Glutamatergic neuron (in vitro differentiated cells): ENCODE data around the gene ZNF134. TPM values are rescaled to one million over a fixed set of nuclear protein-coding genes. Genes with fewer than 3 reads are reported as not detected.

Source experiments
- DNase-seq: peaks from one replicate; pipeline ENCODE4 v3.0.0; 2022
- H3K27ac Mint-ChIP-seq: one replicate; pipeline ENCODE4 v1.8.0; 2020; ENCODE audit warnings: mild to moderate bottlenecking, mixed read lengths, inconsistent platforms; ENCODE audit not compliant: unreplicated experiment
- H3K27me3 Mint-ChIP-seq: one replicate; pipeline ENCODE4 v1.8.0; 2020; ENCODE audit warnings: mild to moderate bottlenecking, moderate library complexity, mixed read lengths, inconsistent platforms; ENCODE audit not compliant: unreplicated experiment
- H3K36me3 Mint-ChIP-seq: one replicate; pipeline ENCODE4 v1.8.0; 2020; ENCODE audit warnings: mild to moderate bottlenecking, mixed read lengths, inconsistent platforms; ENCODE audit not compliant: unreplicated experiment
- H3K4me1 Mint-ChIP-seq: one replicate; pipeline ENCODE4 v1.8.0; 2020; ENCODE audit warnings: mild to moderate bottlenecking, low read depth, mixed read lengths, inconsistent platforms; ENCODE audit not compliant: unreplicated experiment
- H3K4me3 Mint-ChIP-seq: one replicate; pipeline ENCODE4 v1.8.0; 2020; ENCODE audit warnings: mild to moderate bottlenecking, mixed read lengths, inconsistent platforms; ENCODE audit not compliant: unreplicated experiment
- H3K9me3 Mint-ChIP-seq: one replicate; pipeline ENCODE4 v1.8.0; 2020; ENCODE audit warnings: mild to moderate bottlenecking, moderate library complexity, mixed read lengths, inconsistent platforms; ENCODE audit not compliant: unreplicated experiment
- total RNA-seq: library from RNA; stranded (reverse); fragmentation: NEBNext Ultra II Directional; extraction: Animal tissue kit (Norgen Biotek cat#: 25700); gene quantifications from one replicate; pipeline ENCODE4 v1.2.1, GENCODE V29; 2021; ENCODE audit not compliant: unreplicated experiment
- TF ChIP-seq, protein P1 (sequence below): fragments of 200-600 bp; sonication (generic); IDR thresholded peaks from one replicate; pipeline ENCODE4 v1.5.0; 2021; ENCODE audit not compliant: partially characterized antibody, unreplicated experiment

ZNF134 gene
- total RNA-seq, 1 donor from 2014 or later: 41.2 TPM

DNA sequence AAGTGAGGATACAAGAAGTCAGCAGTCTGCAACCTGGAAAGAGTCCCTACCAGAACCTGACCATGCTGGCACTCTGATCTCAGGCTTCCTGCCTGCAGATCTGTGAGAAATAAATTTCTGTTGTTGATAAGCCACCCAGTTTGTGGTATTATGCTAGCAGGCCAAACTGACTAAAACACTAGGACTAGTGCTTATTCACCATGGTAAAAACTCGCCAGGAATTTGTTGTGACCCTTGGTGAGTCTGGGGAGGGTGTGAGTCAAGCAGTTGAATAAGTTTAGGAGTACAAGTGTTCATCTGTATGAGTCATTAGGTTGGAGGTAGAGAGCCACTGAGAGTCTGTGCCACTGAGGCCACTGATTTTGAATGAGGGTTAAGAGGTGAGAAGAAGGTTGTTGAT is 26.5 kb upstream of the ZNF134 start:
- no peak overlapping the region for H3K27ac Mint-ChIP-seq

GRCh38 chr19:57599377-57599760 is 14.7 kb upstream of the ZNF134 start:
- H3K36me3 Mint-ChIP-seq: peaks cover 19% of the 10 kb centered on the region
- H3K9me3 Mint-ChIP-seq: peaks cover 10% of the 10 kb centered on the region
- H3K4me3 Mint-ChIP-seq: peak overlapping the region; percentile 84
- H3K27me3 Mint-ChIP-seq: peaks cover 7% of the 10 kb centered on the region
- DNase-seq: no peak
- peaks cover 4% of the 10 kb centered on the region for H3K4me1 Mint-ChIP-seq
- peak overlapping the region; percentile 31 for H3K27ac Mint-ChIP-seq
- TF ChIP-seq, protein P1, sequence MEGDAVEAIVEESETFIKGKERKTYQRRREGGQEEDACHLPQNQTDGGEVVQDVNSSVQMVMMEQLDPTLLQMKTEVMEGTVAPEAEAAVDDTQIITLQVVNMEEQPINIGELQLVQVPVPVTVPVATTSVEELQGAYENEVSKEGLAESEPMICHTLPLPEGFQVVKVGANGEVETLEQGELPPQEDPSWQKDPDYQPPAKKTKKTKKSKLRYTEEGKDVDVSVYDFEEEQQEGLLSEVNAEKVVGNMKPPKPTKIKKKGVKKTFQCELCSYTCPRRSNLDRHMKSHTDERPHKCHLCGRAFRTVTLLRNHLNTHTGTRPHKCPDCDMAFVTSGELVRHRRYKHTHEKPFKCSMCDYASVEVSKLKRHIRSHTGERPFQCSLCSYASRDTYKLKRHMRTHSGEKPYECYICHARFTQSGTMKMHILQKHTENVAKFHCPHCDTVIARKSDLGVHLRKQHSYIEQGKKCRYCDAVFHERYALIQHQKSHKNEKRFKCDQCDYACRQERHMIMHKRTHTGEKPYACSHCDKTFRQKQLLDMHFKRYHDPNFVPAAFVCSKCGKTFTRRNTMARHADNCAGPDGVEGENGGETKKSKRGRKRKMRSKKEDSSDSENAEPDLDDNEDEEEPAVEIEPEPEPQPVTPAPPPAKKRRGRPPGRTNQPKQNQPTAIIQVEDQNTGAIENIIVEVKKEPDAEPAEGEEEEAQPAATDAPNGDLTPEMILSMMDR: no peak

More for the DNA sequence above, 26.5 kb upstream of the ZNF134 start:
- Mint-ChIP-seq H3K4me3 (no peak overlapping the region), H3K9me3 (peaks cover 18% of the 10 kb centered on the region), H3K27me3 (peaks cover 12% of the 10 kb centered on the region), H3K4me1 (peaks cover 6% of the 10 kb centered on the region), H3K36me3 (peaks cover 81% of the 10 kb centered on the region)
- no peak for DNase-seq
- TF ChIP-seq, protein P1: no peak

- TF ChIP-seq, protein P1: no peak
- peaks cover 4% of the 10 kb centered on the region for H3K4me1 Mint-ChIP-seq
- H3K9me3 Mint-ChIP-seq: peaks cover 10% of the 10 kb centered on the region
- H3K4me3 Mint-ChIP-seq: peak within 1 kb of the TSS; percentile 84
- H3K27ac Mint-ChIP-seq: peak within 1 kb of the TSS; percentile 31
- DNase-seq: peak; percentile 95
- H3K36me3 Mint-ChIP-seq: peaks cover 21% of the 10 kb centered on the region
- H3K27me3 Mint-ChIP-seq: peaks cover 7% of the 10 kb centered on the region
Observed at GRCh38 chr19:57599761-57600383, 14.2 kb upstream of the ZNF134 start, which contains the start of gene ZNF530. Gene ZNF530 (plus strand): TSS chr19:57599885. CDS start chr19:57604346, 4,461 bp downstream.

- DNase-seq: no peak
- Mint-ChIP-seq H3K27me3 (peaks cover 3% of the 10 kb centered on the region), H3K9me3 (peaks cover 1% of the 10 kb centered on the region), H3K4me3 (no peak overlapping the region), H3K36me3 (peaks cover 19% of the 10 kb centered on the region), H3K4me1 (peaks cover 6% of the 10 kb centered on the region), H3K27ac (no peak overlapping the region)
- TF ChIP-seq, protein P1: no peak
Observed at GRCh38 chr19:57606931-57607330, 7.1 kb upstream of the ZNF134 start.

- Mint-ChIP-seq H3K4me3 (no peak overlapping the region), H3K36me3 (peaks cover 17% of the 10 kb centered on the region), H3K27me3 (peaks cover 6% of the 10 kb centered on the region), H3K4me1 (peaks cover 11% of the 10 kb centered on the region), H3K27ac (peak overlapping the region; percentile 78), H3K9me3 (peaks cover 18% of the 10 kb centered on the region)
- TF ChIP-seq, protein P1: no peak
- no peak for DNase-seq
Observed at GRCh38 chr19:57611113-57611512, 2.9 kb upstream of the ZNF134 start.
